GM21515 (cell line): ENCODE data around the gene TMEM121B.

ENCODE experiments used
- ATAC-seq: cut with Tn5 transposase; IDR thresholded peaks from one replicate; pipeline ENCODE4 v1.9.1; 2021; ENCODE audit not compliant: unreplicated experiment

TMEM121B gene

DNA sequence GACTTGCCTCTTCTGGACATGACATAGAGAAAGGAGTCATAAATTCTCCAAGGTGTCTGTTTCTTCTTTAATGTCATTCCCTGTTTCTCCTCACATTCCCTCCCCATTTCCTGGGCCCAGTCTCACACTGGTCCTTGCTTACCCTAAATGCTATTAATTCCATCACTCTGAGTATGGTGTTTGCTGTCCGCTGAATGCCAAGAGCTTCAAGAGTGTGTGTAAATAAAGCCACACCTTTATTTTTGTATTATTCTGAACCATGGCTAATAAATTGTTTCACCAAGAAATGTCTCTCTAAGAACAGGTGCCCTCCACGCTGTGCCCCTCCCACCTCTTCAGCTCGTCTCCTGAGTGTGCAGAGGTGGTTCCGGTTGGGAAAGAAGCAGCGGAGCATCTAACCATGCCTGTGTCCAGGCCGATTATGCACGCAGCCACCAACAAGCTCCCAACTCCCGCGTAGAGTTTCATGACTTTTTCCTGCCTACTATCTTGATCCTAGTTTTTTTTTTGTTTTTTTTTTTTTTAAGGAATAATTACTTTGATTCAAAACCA is 8.6 kb downstream of the TMEM121B start:
- no peak for ATAC-seq

DNA sequence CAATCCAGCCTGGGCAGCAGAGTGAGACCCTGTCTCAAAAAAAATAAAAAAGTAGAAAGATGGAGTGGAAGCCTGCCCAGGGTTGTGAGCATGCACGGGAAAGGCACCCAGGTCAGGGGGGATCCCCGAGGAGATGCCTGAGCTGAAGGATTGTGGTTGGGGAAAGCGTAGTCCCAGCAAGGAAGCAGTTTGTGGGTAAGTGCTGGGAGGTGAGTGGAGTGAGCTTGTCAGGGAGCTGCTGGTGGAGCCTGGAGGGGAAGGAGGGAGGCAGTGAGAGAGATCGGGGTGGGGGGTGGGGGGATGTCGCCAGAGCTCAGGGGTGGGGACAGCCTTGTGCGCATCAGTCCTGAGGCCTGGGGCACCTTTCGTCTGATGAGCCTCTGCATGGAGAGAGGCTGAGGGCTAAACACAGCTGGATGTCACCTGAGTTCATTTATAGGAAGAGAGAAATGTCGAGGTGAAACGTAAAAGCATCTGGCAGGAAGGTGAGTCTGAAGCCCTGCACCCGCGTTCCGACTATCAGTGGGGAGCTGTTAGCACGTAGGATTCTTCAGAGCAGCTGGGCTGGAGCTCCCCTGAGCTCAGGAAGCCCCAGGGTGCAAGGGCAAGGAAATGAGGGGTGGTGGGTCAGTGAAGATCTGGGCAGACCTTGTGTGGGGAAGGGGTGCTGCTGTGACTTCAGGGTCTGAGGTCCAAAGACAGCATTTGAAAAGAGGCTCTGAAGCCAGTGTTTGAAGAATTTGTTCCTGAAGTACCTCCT is 10.2 kb downstream of the TMEM121B start:
- no peak for ATAC-seq

DNA sequence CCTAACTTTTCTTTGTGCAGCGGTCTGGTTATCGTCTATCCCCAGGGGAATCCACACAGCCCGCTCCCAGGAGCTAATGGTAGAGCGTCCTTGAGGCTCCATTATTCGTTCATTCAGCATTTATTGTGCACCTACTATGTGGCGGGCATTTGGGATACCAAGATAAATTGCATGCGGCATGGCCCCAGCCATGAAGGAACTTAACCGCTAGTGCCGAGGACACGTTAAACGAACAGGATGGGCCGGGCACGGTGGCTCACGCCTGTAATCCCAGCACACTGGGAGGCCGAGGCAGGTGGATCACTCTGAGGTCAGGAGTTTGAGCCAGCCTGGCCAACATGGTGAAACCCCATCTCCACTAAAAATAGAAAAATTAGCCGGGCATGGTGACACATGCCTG is 11.2 kb downstream of the TMEM121B start:
- ATAC-seq = no peak

DNA sequence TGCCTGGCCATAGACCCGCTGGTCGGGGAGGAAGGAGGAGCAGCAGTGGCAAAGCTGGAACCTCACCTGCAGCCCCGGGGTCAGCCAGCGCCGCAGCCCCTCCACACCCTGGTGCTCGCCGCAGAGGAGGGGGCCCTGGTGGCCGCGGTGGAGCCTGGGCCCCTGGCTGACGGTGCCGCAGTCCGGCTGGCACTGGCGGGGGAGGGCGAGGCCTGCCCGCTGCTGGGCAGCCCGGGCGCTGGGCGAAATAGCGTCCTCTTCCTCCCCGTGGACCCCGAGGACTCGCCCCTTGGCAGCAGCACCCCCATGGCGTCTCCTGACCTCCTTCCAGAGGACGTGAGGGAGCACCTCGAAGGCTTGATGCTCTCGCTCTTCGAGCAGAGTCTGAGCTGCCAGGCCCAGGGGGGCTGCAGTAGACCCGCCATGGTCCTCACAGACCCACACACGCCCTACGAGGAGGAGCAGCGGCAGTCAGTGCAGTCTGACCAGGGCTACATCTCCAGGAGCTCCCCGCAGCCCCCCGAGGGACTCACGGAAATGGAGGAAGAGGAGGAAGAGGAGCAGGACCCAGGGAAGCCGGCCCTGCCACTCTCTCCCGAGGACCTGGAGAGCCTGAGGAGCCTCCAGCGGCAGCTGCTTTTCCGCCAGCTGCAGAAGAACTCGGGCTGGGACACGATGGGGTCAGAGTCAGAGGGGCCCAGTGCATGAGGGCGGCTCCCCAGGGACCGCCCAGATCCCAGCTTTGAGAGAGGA is 11.9 kb downstream of the TMEM121B start:
- no peak for ATAC-seq

DNA sequence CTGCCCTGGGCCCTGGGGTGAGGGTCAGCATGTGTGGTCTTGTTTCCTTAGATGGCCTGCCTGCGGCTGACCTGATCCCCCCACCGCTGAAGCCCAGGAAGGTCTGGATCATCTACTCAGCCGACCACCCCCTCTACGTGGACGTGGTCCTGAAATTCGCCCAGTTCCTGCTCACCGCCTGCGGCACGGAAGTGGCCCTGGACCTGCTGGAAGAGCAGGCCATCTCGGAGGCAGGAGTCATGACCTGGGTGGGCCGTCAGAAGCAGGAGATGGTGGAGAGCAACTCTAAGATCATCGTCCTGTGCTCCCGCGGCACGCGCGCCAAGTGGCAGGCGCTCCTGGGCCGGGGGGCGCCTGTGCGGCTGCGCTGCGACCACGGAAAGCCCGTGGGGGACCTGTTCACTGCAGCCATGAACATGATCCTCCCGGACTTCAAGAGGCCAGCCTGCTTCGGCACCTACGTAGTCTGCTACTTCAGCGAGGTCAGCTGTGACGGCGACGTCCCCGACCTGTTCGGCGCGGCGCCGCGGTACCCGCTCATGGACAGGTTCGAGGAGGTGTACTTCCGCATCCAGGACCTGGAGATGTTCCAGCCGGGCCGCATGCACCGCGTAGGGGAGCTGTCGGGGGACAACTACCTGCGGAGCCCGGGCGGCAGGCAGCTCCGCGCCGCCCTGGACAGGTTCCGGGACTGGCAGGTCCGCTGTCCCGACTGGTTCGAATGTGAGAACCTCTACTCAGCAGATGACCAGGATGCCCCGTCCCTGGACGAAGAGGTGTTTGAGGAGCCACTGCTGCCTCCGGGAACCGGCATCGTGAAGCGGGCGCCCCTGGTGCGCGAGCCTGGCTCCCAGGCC is 12.7 kb downstream of the TMEM121B start:
- ATAC-seq = no peak

DNA sequence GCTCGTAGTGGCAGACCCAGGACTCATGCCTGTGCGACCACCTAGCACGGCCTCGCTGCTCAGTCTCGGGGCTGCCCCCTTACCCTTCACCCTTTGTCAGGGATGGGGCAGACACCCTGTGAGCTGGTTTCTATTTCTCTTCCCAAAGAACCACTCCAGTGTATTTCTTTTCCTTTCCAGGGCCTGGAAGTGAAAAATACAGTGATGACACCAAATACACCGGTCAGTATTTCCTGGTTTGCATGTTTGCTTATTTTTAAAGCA is 13.7 kb downstream of the TMEM121B start:
- no peak for ATAC-seq

DNA sequence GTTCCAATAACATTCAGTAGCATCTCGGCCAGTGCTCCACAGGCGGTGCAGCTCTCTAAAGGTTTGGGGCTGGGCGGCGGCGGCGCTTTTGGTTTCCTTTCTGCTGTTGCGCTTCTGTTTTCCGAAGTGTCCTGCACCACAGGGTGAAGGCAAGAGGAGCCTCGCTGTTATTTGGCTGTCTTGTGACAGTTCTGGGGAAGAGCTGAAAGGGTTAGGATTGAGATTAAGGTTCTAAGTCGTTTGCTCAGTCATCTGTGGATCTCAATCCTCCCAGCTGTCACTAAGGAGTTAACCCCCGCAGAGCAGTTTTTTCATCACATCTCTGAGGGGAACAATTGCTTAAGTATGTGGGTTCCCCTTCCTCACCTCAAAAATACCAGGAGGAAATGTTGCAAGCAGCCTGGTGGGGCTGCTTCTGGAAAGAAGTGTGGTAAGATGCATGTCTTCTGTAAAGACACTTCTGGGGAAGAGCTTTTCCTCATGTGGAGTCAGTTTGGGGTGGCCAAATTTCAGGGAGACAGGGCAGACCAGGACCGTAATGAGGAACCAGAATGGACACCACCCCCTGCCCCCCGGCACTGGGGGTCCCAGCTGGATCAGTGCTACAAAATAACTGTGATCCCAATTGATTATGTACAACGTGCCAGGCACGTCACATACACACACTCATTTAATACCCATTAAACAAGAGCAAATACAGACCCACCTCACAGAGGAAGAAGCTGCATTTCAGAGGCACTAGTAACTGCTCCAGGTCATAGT is 14.2 kb downstream of the TMEM121B start:
- ATAC-seq = no peak

DNA sequence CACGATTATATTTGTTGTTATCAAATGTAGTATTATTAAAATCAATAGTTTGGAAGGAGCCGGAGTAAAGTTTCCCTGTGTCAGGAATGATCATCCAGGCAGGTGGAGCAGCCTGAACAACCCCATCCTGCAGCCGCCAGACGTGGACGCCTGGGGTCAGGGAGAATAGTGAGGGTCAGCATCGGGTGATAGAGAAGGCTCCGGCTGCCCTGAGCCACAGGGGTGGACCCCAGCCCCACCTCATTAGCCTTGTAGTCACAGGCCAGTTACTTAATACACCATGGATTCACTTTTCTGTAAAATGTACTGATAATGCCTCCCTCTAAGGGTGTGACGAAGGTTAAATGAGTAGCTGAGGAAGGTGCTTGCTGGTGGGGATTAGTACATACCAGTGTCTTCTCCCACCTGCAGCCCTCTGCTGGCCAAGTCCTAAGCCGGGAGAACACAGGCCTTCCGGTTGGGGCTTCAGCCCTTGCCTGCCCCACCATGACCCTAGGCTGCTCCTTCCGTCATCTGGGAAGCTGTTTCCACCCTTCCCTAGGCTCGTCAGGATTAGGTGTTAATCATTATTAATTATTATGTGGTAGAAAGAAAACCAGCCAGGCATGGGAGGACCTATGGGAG is 14.9 kb downstream of the TMEM121B start:
- ATAC-seq = no peak

DNA sequence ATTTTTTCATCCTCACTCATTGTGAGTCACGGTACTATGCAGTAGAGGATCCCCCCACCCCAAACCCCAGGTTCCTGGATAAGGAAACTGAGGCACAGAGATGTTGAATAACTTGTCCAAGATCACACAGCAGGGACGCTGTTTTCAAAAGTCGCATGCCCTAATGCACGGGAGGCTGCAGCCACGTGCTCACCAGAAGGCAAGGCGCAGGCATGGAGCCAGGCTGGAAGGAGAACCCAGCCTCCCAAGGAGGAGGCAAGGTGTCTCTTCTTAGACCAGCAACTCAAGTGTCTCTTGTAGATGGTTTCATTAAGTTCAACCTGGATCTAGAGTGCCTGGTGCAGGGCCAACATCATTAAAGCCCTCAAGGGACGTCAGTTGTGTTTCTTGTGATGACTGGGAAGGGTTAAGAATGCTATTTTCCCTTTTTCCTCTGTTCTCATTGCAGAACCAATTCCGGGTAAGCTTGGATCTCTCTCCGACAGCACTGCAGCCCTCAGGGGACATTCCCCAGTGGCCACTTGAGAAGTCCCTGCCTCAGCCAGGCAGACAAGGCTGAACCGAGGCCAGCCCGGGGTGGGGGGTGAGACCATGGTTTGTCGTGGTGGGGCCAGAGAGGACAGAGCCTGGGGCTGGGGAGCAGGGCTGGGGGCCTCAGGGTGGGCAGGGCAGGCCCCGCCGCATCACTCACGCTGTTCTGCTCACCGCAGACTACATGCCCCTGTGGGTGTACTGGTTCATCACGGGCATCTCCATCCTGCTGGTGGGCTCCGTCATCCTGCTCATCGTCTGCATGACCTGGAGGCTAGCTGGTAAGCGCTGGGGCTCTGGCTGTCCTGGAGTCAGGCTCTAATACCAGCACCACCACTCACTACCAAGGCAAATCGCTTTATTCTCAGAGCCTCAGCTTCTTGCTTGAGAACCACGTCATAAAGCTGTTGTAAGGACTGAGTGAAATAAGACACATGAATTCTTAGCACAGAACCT is 15.7 kb downstream of the TMEM121B start:
- no peak for ATAC-seq

DNA sequence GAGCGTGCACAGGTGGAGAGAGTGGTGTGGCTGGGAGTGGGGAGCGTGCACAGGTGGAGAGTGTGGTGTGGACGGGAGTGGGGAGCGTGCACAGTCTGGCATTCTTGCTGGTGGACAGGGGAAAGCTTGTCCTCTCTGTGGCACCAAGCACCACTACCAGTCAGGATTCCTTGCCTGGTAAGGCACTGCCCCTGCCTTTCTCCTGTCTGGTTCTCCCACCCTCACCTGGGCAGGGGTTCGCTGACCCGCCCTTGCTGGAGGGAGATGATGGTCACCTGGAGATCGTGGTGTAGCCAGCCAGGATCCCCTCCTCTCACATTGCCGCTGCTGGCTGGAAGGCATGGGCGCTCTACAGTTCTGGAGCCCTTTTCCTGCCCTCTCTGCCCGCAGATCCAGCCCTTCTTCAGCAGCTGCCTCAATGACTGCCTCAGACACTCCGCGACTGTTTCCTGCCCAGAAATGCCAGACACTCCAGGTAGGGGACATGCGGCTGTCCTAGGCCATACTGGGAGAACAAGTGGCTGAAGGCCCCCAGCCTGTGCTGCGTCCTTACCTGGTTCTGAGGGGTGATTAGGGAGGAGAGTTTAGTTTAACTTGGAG is 16.7 kb downstream of the TMEM121B start:
- no peak for ATAC-seq

DNA sequence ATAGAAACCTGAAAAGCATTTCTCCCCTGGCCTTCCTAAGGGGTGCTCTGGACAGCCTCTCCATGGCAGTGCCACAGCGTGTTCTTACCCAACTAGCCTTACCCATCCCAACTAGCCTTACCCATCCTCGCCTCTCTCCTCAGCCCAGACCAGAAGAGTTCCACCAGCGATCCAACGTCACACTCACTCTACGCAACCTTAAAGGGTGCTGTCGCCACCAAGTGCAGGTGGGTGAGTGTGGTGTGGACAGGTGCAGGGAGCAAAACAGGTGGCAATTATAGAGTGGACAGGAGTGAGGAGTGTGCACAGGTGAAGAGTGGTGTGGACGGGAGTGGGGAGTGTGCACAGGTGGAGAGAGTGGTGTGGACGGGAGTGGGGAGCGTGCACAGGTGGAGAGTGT is 17.8 kb downstream of the TMEM121B start:
- ATAC-seq = no peak

DNA sequence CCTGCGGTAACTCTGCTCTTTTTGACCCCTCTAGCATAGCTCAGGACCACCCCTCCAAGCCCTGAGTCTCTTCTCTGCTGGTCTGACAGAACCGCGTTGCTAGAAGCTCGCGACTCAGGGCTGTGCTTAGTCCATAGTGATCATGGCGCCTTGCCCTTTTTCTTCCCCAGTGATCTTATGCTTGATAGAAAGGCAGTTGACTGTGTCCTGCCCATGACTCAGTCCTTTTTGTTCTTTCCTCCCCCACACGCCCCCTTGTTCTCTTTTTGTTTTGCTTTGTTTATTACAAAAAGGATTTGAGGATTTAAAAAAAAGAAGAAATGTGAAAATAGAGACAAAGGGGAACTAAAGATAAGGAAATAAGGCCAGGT is 18.9 kb downstream of the TMEM121B start:
- no peak for ATAC-seq

DNA sequence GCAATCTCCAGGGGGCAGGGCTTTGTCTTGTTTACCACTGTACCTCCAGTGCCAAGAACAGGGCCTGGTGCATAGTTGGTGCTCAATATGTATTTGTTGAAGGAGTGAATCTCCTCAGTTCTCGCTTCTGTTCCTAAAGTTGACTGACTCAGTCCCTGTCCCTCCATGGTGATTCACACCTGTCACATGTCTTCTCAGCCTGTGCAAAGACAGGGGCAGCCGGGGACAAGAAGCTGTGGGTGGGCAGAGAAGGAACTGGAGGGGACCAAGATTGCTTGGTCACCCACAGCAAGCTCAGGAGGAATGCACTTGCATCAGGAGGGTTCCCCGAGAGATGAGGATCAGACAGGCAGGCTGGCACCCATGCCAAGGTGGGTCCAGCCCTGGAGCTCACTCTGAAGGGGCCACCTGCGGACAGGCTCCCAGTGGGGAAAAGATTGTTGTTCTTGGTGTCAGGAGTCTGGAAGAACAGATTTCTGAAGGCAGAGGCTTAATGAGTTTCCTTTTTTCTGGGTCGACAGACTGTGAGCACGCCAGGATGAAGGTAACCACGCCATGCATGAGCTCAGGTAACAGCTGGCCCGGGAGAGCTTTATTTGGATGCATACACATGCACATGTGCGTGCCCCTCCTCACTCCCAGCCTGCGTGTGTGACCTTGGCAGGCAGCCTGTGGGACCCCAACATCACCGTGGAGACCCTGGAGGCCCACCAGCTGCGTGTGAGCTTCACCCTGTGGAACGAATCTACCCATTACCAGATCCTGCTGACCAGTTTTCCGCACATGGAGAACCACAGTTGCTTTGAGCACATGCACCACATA is 19.5 kb downstream of the TMEM121B start:
- ATAC-seq = no peak

DNA sequence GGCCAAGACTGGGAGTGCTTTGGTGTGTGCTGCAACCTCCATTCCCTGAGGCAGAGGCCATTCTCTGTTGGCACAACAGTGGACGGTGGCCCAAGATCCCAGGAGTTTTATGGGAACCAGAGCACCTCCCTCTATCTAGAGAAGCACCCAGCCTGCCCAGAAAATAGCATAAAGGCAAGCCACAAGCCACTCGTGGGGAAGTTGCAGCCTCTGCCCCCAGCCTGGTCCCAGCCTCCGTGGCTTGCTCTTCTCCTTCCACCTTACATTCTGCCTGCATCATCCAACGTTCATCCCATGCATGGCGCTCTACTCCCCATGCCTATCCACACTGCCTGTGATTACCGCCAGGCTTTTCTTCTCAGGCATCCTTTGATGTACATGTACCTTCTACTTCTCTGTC is 20.5 kb downstream of the TMEM121B start:
- no peak for ATAC-seq

DNA sequence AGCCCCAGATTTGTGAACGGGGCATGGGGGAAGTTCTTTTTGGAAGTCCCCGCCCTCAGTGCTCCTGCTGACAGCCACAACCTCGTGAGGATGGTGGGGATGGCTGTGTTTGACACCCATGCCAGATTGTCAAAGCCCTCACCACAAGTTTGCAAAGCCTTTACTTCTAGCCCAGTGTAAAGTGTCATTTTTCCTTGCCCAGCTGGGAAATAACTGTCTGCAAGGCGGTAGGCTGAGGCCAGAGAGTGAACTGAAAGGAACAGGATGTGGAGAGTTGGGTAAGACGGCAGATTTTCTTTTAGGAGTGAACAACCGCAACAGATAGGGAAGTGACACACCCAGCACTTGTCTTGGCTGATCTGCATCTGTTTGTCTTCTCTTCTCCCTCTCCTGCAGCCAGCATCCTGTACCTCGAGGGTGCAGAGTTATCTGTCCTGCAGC is 22.8 kb downstream of the TMEM121B start:
- ATAC-seq = no peak

DNA sequence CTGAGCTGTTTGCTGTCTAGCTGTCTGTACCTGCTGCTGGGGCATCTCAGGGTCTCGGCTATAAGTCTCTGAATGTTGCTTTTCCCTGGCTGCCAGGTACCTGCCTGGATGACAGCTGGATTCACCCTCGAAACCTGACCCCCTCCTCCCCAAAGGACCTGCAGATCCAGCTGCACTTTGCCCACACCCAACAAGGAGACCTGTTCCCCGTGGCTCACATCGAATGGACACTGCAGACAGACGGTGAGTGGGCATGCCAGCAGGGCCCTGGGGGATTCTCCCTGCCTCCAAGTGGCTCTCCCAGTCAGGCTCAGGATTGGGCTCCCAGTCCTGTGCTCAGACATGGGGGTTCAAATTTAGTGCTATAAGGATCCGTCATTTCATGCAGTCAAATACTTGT is 23.5 kb downstream of the TMEM121B start:
- no peak for ATAC-seq

DNA sequence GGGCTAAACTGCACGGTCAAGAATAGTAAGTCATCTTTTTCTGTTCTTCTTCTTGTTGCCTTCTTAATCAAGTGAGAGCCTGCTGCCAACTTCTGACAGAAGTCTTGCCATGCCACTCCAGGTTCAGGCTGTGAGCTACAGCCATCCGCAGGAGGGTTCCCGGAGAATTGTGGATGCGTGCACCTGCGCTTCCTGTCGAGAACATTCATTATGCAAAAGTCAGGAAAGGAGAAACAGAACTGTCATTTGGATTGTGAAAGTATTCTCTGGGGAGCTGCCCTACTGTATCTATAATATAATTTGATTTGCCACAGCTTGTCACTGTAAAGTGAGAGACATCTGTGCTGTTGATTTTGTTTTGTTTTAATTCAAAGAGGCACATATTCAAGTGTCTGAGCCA is 24.1 kb downstream of the TMEM121B start:
- no peak for ATAC-seq

DNA sequence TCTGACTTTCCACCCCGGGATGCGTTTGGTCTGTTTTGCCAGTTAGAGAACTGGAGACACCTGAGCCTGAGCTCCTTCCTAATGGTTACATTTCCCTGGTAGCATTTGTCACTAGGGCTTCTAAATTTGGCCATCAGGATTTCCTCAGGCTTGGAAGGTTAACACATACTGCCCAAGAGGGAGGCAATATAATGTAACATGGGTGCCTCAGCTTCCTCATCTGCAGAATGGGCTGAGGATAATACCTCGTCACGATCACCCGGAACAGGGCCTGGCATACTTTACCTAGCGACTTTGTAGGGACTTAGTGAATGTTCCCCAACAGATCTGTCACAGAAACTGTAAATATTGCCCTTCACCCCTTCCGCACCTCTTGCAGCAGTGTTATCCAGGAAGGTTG is 25.1 kb downstream of the TMEM121B start:
- ATAC-seq = no peak
